Measurements from ENCODE around the gene CALML6.

The CALML6 gene

DNA sequence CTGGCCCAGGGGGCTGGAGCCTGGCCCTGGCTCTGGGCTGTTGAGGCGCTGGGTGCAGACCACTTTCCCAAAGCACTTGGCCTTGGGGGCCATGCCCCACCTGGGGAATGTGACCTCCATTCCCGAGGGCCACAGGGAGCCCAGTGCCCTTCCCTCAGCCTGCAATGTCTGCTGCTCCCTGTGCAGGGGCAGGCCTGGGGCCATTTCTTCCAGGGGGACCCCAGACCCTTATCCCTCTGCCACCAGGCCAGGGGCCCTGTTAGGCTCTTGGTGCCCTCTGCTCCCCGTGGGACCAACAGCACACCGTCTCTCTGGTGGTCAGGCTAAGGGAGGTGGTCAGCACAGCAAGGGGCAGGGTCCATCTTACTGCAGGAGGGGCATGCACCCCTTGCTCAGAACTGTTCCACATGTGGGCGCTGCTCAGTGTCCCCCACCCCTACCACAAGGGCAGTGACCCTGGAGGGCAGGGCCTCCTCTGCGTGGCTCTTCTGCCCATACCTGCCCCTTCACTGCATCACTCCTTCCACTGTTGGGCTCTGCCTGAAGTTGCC is 5.1 kb downstream of the CALML6 start:
- no peak overlapping the region for H3K4me3 ChIP-seq (ENCODE audit: low read depth, low read length)
- TF ChIP-seq, protein P1, sequence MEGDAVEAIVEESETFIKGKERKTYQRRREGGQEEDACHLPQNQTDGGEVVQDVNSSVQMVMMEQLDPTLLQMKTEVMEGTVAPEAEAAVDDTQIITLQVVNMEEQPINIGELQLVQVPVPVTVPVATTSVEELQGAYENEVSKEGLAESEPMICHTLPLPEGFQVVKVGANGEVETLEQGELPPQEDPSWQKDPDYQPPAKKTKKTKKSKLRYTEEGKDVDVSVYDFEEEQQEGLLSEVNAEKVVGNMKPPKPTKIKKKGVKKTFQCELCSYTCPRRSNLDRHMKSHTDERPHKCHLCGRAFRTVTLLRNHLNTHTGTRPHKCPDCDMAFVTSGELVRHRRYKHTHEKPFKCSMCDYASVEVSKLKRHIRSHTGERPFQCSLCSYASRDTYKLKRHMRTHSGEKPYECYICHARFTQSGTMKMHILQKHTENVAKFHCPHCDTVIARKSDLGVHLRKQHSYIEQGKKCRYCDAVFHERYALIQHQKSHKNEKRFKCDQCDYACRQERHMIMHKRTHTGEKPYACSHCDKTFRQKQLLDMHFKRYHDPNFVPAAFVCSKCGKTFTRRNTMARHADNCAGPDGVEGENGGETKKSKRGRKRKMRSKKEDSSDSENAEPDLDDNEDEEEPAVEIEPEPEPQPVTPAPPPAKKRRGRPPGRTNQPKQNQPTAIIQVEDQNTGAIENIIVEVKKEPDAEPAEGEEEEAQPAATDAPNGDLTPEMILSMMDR (IDR thresholded peaks at IDR 0.05; ENCODE audit: low read depth, low read length), result no peak

DNA sequence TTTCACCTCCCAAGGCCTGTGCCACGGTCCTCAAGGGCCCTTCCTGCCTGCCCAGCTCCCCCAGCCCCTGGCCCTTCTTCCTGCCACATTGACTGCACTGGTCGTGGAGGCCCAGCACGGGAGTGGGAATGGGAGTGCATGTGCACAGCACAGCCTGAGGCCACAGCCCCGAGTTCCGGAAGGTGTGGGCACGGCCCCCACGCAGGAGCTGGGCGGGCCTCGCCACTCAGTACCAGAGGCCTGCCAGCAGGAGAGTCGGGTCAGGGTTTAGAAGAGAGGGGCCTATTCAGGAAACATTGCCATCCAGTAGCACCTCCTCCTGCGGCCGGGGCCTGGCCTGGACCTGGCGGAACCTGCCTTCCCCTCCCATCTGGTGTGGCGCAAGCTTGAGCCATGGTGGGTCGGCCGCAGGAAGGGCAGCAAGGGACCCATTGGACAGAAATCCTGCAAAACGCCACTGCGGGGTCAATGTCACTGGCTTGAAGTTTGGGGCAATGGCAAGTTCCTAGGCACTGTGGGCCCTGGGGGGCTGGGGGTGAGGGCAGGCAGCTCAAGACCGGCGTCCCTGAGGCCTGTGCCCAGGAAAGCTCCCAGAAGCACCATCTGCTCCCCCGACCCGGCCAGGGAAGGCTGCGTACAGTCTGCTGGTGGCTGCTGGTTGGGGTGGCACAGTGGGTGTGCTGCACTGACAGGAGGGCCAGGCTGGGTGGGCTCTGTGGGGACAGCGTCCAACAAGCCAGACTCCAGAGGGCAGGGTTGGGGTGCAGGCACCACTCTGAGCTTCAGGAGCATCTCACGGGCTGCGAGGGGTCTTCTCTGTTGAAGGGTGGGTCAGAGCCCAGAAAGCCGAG is 5.8 kb downstream of the CALML6 start:
- TF ChIP-seq, protein P1 (IDR thresholded peaks at IDR 0.05; ENCODE audit: low read depth, low read length), result no peak
- H3K4me3 ChIP-seq (ENCODE audit: low read depth, low read length), result no peak overlapping the region

DNA sequence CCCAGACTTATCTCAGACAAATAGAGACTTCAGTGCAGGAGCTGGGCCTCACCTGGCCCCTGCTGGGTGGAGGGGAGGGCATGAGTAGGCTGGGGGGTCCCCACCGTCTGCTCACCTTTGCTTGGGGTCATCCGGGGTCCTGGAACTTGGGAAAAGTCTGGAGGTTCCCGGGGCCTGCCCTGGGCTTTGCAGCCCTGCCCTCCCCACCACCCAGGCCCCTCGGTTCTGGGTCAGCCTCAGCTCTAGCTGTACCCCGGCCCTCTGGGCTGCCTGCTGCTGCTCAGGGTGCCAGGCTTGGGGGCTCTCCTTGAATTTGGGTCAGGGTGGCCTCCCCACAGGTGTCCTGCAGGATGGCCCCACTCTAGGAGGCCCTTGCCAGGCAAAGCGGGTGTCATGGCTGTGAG is 6.4 kb downstream of the CALML6 start:
- H3K4me3 ChIP-seq (ENCODE audit: low read depth, low read length), result no peak overlapping the region
- TF ChIP-seq, protein P1 (IDR thresholded peaks at IDR 0.05; ENCODE audit: low read depth, low read length), result no peak

- no peak overlapping the region for H3K4me3 ChIP-seq (ENCODE audit: low read depth, low read length)
- TF ChIP-seq, protein P1 (IDR thresholded peaks at IDR 0.05; ENCODE audit: low read depth, low read length), result no peak
Observed at GRCh38 chr1:1921901-1922701, 7.0 kb downstream of the CALML6 start.

GRCh38 chr1:1922702-1922955 is 7.6 kb downstream of the CALML6 start:
- no peak overlapping the region for H3K4me3 ChIP-seq (ENCODE audit: low read depth, low read length)
- TF ChIP-seq, protein P1 (IDR thresholded peaks at IDR 0.05; ENCODE audit: low read depth, low read length), result no peak

GRCh38 chr1:1922956-1923833 is 8.1 kb downstream of the CALML6 start:
- H3K4me3 ChIP-seq (ENCODE audit: low read depth, low read length), result no peak overlapping the region
- TF ChIP-seq, protein P1 (IDR thresholded peaks at IDR 0.05; ENCODE audit: low read depth, low read length), result no peak
